Fibroblast of the conjunctiva (primary cell): ENCODE data around the gene MYPOP.
A peak's percentile ranks its signal among the peaks of the same experiment; 100 is the strongest.
"Not testable (repeated sequence)": the region's sequence is repeated elsewhere in the genome, so short reads cannot be mapped to it uniquely, and the experiment has no call there.

Source experiments
- DNase-seq: peaks from one replicate; pipeline ENCODE4 v3.0.0-alpha.2; 2010; ENCODE audit warnings: low read depth

Gene MYPOP

GRCh38 chr19:45883586-45883880 is 18.9 kb downstream of the MYPOP start:
- no peak for DNase-seq

GRCh38 chr19:45882652-45883585 is 19.5 kb downstream of the MYPOP start:
- DNase-seq, result peak; percentile 82

- no peak for DNase-seq
Observed at GRCh38 chr19:45881909-45882528, 20.4 kb downstream of the MYPOP start.

GRCh38 chr19:45881082-45881908 is 21.1 kb downstream of the MYPOP start:
- no peak for DNase-seq

- DNase-seq, result no peak
Observed at GRCh38 chr19:45879971-45880370, 22.4 kb downstream of the MYPOP start.

GRCh38 chr19:45879055-45879454 is 23.4 kb downstream of the MYPOP start:
- no peak for DNase-seq

- DNase-seq, result no peak
Observed at GRCh38 chr19:45878043-45878794, 24.2 kb downstream of the MYPOP start.

GRCh38 chr19:45876411-45877197 is 25.8 kb downstream of the MYPOP start:
- no peak for DNase-seq

- DNase-seq, result no peak
Observed at GRCh38 chr19:45876161-45876410, 26.3 kb downstream of the MYPOP start.

GRCh38 chr19:45874620-45874966 is 27.8 kb downstream of the MYPOP start:
- no peak for DNase-seq

GRCh38 chr19:45873219-45873772 is 29.1 kb downstream of the MYPOP start:
- no peak for DNase-seq

GRCh38 chr19:45872095-45872919 is 30.1 kb downstream of the MYPOP start:
- no peak for DNase-seq

- no peak for DNase-seq
Observed at GRCh38 chr19:45870798-45871197, 31.6 kb downstream of the MYPOP start.

- not testable (repeated sequence) for DNase-seq
Observed at GRCh38 chr19:45867241-45867640, 35.2 kb downstream of the MYPOP start.

- no peak for DNase-seq
Observed at GRCh38 chr19:45866400-45867176, 35.8 kb downstream of the MYPOP start.

GRCh38 chr19:45865269-45865948 is 37.0 kb downstream of the MYPOP start:
- no peak for DNase-seq

- DNase-seq, result no peak
Observed at GRCh38 chr19:45864629-45865082, 37.8 kb downstream of the MYPOP start.

- DNase-seq, result no peak
Observed at GRCh38 chr19:45863840-45864628, 38.4 kb downstream of the MYPOP start, which contains the start of gene FOXA3. Gene FOXA3, plus strand, starts transcription at chr19:45864326. Its CDS starts 131 bp downstream, at chr19:45864457.
